ENCODE measurements around the gene LGALS7. TPM values are rescaled to one million over a fixed set of nuclear protein-coding genes. Genes with fewer than 3 reads are reported as not detected.

LGALS7 gene
- total RNA-seq, 2 donors from 2014 or later = not detected

- Histone ChIP-seq H3K4me3 (no peak overlapping the region), H3K27ac (no peak overlapping the region), H3K4me1 (peaks cover 14% of the 10 kb centered on the region), H3K36me3 (replicated peaks in 1 of 2; ENCODE audit: insufficient read depth in 1 of 2, low read depth in 2 of 2) (no peaks in the 10 kb centered on the region), H3K9me3 (no peaks in the 10 kb centered on the region), H3K27me3 (no peaks in the 10 kb centered on the region)
- WGBS, 2 donors = 86 to 100% methylated on average over 2 to 9 of the region's 9 CpGs
- no peak for ATAC-seq
- DNase-seq = no peak
- TF ChIP-seq POLR2A (IDR thresholded peaks at IDR 0.05) (no peak), CTCF (IDR thresholded peaks at IDR 0.05) (no peak)
- intact Hi-C loops (cut with DNase I) = no loop called here
These were observed 33.1 kb downstream of the LGALS7 start for GRCh38 chr19:38740257-38740592.

GRCh38 chr19:38739440-38740256 is 33.7 kb downstream of the LGALS7 start:
- Histone ChIP-seq H3K27ac (no peak overlapping the region), H3K27me3 (no peaks in the 10 kb centered on the region), H3K36me3 (replicated peaks in 1 of 2; ENCODE audit: insufficient read depth in 1 of 2, low read depth in 2 of 2) (no peaks in the 10 kb centered on the region), H3K9me3 (no peaks in the 10 kb centered on the region), H3K4me3 (no peak overlapping the region), H3K4me1 (peaks cover 20% of the 10 kb centered on the region)
- 77 to 87% methylated on average over 15 to 16 of the region's 16 CpGs for WGBS, 2 donors
- no peak for TF ChIP-seq CTCF (IDR thresholded peaks at IDR 0.05)
- TF ChIP-seq POLR2A (IDR thresholded peaks at IDR 0.05) = no peak
- intact Hi-C loops (cut with DNase I) = no loop called here
- DNase-seq = no peak
- no peak for ATAC-seq

- TF ChIP-seq CTCF (IDR thresholded peaks at IDR 0.05) (no peak), POLR2A (IDR thresholded peaks at IDR 0.05) (no peak)
- DNase-seq = no peak
- Histone ChIP-seq H3K4me3 (no peak overlapping the region), H3K27ac (no peak overlapping the region), H3K27me3 (no peaks in the 10 kb centered on the region), H3K36me3 (replicated peaks in 1 of 2; ENCODE audit: insufficient read depth in 1 of 2, low read depth in 2 of 2) (no peaks in the 10 kb centered on the region), H3K9me3 (no peaks in the 10 kb centered on the region), H3K4me1 (peaks cover 34% of the 10 kb centered on the region)
- ATAC-seq = no peak
- WGBS, 2 donors = 97% methylated on average over 16 to 19 of the region's 21 CpGs
- intact Hi-C loops (cut with DNase I) = no loop called here
These were observed 35.2 kb downstream of the LGALS7 start for GRCh38 chr19:38737921-38738737.

DNA sequence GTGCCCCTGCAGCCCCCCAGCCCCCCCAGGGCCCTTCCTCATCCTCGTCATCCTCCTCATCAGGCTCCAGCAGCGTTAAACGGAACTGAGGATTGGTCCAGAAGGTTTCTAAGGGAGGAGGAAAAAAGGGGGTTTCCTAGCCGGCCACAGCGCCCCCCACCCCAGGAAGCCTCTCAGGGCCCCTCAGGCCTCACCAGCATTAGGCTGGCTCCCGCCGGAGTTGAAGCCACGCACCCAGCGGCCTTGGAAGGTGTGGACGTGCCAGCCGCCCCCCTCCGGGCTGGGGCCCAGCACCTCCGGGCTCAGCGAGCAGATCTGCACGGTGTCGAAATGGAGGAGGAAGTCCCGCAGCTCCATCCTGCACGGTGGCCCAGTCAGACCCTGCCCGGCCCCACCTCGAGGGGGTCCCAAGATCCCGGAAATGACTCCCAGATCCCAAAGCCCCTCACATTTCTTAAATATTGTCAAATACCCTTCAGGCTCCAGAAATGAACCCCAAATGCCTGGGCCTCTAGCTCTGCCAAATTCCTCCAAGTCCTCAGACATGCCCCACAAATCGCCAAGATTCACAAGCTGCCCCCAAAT is 35.9 kb downstream of the LGALS7 start:
- TF ChIP-seq CTCF (IDR thresholded peaks at IDR 0.05) (no peak), POLR2A (IDR thresholded peaks at IDR 0.05) (no peak)
- Histone ChIP-seq H3K4me3 (no peak overlapping the region), H3K27me3 (no peaks in the 10 kb centered on the region), H3K36me3 (replicated peaks in 1 of 2; ENCODE audit: insufficient read depth in 1 of 2, low read depth in 2 of 2) (no peaks in the 10 kb centered on the region), H3K27ac (no peak overlapping the region), H3K4me1 (peaks cover 41% of the 10 kb centered on the region), H3K9me3 (no peaks in the 10 kb centered on the region)
- ATAC-seq = no peak
- no peak for DNase-seq
- WGBS, 2 donors = 48 to 60% methylated on average over 10 to 17 of the region's 22 CpGs
- intact Hi-C loops (cut with DNase I) = no loop called here
